Activated CD4-positive, alpha-beta T cell treated with anti-CD3 and anti-CD28 coated beads for 1 hour (primary cell): ENCODE measurements around the gene YIPF1.
"Not testable (repeated sequence)": the region's sequence is repeated elsewhere in the genome, so short reads cannot be mapped to it uniquely, and the experiment has no call there.

Source experiments
- DNase-seq: peaks from one replicate; pipeline ENCODE4 v3.0.0-alpha.2; 2020

The YIPF1 gene

DNA sequence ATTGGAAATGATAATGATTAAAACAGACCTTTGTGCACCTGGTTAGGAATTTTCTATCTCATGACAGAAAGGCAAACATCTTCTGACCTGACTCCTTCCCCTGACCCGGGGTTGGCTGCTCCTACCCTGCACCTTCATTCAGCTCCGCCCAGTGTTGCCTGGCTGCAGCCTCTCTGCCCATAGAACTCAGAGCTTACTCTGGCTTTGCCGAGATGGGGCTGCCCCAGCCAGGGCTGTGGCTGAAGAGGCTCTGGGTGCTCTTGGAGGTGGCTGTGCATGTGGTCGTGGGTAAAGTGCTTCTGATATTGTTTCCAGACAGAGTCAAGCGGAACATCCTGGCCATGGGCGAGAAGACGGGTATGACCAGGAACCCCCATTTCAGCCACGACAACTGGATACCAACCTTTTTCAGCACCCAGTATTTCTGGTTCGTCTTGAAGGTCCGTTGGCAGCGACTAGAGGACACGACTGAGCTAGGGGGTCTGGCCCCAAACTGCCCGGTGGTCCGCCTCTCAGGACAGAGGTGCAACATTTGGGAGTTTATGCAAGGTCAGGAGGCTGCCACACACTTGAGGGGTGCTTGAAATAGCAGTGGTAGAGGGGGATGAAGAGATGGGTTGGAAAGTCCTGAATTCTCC lies 4.5 kb upstream of the YIPF1 start, which contains the start of gene DIO1:
DIO1 (plus strand) TSS at position 189 of the 638 bp plus-strand sequence; CDS start at position 213, 24 bp downstream.
- DNase-seq, result no peak

DNA sequence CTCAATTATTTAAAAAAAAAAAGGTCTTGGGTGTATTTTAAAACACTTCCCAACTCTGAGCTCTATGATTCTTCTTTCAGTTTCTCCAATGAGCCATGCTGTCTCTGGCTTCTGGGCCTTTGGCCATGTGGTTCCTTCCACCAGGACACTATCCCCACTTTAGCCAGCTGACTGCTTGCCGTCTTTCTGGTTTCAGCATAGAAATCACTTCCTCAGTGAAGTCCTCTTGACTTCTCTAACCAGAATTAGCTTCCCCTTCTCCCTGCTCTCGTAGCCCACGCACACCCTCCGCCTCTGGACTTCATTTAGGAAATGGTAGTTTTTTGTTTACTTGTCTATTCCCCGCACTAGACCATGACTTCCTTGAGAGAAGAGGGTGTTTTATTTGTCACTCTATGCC lies 3.3 kb upstream of the YIPF1 start:
- DNase-seq, result no peak

DNA sequence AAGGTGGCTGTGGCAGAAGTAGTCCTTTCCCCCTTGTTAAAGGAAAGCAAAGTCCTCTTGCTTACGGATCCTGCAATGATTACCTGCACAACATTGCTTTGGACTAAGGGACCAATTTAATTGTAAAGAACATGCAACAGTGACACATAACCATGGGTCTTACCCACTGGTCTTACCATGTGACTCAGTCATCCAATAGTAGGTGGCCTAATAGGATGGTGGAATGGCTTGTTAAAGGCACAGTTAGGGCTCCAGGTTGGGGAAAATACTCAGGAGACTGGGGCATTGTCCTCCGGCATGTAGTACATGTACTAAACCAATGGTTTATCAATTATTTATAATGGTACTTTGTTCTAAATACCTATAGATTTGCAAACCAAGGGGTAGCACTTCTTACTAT lies 2.1 kb upstream of the YIPF1 start:
- DNase-seq, result no peak

DNA sequence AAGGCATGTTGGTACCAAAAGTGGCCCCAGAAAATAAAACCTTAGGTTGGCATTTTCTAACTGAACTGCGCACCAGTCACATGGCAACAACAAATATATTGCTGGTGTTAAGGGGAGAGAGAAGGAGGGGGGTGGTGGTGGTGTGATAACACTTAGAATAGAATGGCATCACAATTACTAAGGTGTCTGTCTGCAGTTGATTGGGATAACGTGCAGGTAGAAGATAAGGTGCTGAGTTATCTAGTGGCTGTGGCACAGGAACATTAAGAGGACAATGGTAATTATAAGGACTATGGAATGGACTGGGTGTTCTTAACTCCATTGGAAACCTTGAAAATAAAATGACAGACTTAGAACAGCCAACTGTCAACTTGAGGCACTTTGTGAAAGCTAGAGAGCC lies 1.4 kb upstream of the YIPF1 start:
- no peak for DNase-seq

DNA sequence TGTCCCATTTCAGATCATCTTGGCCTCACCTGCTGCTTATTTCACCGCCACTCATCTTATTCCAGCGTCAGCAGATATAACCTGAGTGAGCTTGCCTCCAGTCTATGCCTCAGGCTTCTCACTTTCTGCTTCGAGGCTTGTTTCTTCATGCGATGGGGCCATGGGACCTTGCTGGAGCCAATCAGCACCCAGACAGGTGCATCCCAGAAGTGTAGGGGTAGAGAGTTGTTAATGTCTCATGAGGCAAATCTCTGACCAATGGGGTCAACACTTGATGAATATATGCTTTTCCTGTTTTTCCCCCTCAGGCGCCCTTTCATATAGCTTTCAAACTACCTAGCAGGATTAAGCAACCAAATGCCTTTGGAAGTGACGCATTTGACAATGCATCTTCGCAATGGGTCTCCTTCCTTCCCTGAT lies 935 bp upstream of the YIPF1 start:
- no peak for DNase-seq

DNA sequence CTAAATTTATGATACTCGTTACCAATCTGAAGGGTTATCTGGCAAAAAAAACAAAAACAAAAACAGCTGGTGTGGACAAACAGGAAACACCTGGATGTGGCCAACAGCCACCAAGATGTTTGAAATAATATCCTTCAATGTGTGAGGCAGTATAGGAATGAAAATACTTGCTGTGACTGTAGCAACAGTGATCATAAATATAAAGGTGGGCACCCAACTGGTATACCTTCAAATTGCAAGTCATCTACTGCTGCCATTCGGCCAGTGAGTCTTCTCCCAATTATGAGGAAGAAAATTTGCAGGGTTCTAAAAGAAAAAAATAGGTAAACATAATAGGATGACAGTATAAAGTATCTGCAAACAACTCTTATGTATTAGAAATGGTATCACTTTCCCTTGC lies 916 bp downstream of the YIPF1 start:
- DNase-seq, result no peak

DNA sequence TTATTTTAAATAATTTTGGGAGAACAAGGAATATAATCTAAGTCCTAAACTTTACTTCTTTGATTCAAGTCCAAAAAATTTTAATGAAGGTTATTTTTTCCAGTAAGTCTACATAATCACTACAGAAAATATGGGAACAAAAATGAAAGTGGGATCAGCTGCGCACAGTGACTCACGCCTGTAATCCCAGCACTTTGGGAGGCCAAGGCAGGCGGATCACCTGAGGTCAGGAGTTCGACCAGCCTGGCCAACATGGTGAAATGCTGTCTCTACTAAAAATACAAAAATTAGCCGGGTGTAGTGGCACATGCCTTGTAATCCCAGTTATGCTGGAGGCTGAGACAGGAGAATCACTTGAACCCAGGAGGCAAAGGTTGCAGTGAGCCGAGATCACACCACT lies 6.0 kb downstream of the YIPF1 start:
- DNase-seq, result not testable (repeated sequence)

DNA sequence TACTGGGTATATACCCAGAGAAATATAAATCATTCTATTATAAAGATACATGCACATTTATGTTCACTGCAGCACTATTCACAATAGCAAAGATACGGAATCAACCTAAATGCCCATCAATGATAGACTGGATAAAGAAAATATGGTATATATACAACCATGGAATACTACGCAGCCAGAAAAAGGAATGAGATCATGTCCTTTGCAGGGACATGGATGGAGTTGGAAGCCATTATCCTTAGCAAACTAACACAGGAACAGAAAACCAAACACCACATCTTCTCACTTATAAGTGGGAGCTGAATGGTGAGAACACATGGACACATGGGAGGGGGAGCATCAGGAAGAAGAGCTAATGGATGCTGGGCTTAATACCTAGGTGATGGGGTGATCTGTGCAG lies 7.7 kb downstream of the YIPF1 start:
- not testable (repeated sequence) for DNase-seq

DNA sequence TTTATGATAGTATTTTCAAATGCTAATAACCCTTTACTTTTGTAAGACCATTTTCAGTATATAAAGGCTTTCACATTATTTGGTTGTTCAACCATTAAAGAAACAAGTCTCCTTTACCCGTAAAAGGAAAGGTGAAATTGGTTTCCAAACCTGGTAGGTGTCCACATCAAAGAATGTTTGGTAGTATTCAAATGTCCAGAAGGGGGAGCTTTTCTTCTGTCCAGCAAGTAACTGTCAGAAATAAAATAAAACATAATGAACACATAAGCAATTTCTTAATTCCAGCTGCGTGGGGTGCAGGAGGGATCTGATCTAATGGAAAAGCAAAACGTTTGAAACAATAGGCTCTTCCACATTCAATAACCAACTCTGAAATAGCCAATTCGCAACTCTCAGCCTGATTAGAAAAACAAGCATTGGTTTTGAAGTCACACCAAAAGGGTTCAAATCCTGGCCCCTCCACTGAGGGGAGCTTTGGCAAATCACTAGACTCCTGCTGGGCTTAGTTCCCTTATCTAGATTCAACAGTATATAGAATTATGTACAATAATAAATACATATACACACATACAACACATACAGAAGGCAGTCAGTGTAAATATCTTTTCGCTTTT lies 11.0 kb downstream of the YIPF1 start:
- no peak for DNase-seq

DNA sequence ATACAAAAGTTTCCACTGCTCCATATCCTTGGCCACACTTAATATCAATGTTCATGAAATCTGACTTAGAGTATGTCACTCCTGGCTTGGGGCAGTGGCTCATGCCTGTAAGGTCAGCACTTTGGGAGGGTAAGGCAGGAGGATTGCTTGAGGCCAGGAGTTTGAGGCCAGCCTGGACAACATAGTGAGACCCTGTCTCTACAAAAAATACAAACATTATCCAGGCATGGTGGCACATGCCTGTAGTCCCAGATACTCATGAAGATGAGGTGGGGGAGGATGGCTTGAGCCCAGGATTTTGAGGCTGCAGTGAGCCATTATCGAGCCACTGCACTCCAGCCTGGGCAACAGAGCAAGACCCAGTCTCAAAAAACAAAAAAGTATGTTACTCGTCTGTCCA lies 14.4 kb downstream of the YIPF1 start:
- DNase-seq, result not testable (repeated sequence)

DNA sequence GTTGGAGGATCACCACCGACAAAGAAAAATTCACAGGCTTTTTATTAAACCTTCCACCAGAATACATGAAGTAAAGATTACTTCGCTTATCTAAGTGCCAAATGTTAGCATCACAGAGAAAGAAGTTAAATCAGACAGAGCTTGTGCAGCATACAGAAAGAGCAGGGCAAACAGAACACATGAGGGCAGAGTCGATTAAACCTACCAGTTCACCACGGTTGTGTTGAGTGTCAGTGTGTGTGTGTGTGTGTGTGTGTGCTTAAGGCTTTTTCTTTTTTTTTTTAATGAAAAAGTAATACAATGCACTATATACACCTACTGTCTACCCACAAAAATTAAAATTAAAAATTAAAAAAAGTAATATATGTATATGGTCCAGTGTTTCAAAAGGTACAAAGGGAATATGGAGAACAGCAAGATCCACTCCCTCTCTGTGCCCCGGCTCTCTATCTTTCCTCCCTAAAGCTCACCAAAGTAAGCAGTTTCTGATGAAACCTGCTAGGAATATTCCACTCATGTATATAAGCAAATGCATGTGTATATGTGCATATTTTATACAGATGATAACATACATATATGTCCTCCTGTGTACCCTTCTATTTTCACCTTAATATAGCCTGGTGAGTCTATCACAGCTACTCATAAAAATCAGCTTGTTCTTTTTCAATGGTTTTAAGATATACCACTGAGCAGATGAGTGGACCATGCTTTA lies 17.7 kb downstream of the YIPF1 start:
- no peak for DNase-seq

DNA sequence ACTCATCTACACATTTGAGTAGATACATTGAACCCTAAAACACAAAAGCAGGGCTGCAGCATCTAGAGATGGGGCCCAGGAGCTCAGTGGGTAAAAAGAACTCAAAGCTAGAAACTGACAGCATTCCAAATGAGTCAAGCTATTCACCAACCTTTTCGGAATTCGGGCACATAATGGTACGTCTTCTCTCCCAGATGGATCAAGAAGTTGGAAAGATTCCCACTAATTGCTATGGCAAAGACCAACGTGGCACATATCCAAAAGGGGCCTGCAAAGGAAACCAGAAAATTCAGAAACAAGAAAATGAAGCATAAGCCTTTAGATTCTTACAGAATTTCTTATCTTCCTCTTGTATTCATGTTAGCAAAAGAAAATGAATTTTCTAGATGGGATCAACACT lies 18.4 kb downstream of the YIPF1 start:
- DNase-seq, result no peak

DNA sequence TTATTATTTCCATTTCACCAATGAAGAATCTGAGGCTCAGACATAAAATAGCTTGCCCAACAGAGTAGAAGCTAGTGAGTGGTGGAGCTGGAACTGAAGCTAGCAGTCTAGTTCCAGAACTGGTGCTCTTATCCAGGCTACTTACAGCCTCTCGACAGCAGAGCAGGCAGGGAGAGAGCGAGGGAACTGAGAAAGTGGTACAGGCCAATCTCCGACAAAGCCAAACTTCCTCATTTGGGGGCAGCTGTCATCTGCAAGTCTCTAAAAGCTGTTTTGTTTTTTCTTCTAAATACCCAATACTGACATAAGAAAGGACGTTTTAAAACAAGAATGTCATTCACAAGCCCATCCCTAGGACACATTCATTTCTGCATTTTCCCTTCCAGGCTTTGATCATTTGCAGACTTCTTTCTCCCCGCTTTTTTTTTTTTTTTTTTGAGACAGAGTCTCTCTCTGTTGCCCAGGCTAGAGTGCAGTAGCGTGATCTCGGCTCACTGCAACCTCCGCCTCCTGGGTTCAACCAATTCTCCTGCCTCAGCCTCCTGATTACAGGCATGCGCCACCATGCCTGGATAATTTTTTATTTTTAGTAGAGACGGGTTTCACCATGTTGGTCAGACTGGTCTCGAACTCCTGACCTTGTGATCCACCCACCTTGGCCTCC lies 20.0 kb downstream of the YIPF1 start:
- DNase-seq, result no peak

DNA sequence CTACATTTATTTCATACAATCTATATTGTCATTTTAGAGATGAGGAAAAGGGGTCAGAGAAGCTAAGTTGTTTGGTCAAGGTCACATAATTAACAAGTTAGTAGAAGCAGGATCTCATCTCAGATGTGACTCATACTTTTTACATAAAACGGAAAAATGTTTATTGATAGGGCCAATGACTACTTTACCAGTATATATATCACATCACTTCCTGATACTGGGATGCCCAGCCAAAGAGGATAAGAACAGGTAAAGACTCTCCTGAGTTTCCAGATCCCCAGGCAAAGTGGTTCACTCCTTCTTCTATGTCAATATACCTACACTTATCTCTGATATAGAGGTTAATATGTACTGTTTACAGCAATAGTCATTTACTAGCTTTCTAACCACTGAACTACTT lies 21.0 kb downstream of the YIPF1 start:
- no peak for DNase-seq

DNA sequence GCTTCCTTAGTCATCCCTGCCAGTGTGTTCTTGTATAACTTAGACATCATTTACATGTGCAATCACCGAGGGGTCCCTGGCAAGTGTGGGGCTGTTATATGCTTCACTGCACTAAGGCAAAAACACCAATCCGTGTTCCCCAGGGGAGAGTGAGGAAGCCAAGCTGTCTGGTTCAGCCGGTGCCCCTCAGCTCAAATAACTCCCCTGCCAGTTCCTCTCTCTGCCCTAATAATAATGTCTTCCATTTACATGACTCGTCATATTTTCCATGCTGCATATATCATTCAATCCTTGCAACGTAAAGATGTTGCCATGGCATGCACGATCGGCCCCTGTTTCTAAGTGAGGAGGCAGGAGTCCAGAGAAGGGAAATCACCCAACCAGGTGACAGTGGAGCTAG lies 27.1 kb downstream of the YIPF1 start:
- no peak for DNase-seq

DNA sequence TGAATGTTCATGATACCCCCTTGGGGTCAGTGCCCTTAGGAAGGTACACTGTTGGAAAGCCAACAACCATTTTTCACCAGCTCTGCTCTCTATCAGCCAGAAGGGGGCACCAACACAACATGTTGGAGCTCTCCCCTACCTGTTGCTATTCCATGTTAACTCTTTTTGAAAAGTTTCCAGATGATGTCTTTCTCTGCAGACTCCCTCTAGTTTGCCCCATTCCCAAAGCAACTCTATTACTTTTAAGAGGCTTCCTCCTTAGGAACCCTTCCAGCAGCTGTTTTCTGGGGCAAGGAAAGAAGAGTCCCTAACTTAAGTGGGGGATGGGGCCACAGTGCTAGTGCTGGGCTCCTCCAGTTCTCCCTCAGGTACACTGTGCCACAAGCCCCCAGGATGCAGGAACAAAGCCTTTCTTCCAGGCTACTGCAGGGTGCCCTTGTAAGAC lies 28.6 kb downstream of the YIPF1 start:
- peak; percentile 26 for DNase-seq

DNA sequence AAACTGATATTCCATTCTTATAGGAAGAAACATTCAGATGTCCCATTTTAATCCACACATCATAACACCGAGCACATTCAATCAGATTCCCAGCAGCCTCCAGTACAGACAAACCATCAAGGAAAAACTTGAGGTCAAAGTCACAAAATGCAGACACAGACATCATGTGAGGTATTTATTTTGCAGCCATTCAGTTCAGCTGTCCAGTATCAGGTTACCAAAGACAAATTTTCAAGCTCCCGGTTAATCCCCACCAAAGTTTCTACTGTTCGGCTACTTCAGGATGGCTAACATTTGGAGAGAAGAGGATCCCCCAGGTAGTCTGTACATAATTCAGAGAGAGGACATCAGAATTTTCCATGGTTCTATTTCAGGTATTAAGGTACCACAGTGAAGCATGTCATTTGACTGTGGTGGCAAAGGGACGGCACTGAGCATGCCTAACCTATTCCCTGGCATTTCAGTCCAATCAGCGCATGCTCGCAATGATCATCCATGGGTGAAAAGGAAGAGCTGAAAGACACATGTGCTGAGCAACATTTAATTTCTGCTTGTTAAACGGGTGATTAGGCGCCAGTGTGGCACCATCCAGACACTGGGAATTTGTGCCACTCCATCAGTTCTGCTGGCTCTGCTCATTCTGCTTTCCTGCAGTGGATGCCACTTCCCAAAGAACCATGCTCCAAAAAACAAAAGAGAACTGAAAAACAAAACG lies 37.9 kb downstream of the YIPF1 start:
- DNase-seq, result no peak

DNA sequence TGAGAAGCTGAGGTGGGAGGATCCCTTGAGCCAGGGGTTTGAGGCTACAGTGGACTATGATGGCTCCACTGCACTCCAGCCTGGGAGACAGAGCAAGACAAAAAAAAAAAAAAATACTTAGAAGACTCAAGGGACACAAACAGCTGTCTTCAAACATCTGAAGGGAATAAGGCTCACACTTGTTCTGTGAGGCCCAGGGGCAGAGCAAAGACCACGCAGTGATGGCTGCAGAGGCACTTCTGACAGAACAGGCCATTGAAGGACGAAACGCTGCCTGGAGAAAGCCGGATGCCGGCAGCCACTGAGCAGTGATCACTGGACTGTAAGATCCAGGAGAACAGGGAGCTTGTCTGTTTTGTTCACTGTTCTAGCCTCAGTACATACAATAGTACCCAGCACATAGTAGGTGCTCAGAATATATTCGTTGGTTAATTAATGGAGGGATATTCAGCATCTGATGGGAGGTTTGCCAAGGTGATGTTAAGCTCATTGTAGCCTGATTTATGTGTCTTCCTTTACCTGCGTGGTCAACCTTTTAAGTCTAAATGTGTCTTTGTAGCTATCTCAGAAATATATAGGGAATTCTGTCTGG lies 39.4 kb downstream of the YIPF1 start:
- no peak for DNase-seq

DNA sequence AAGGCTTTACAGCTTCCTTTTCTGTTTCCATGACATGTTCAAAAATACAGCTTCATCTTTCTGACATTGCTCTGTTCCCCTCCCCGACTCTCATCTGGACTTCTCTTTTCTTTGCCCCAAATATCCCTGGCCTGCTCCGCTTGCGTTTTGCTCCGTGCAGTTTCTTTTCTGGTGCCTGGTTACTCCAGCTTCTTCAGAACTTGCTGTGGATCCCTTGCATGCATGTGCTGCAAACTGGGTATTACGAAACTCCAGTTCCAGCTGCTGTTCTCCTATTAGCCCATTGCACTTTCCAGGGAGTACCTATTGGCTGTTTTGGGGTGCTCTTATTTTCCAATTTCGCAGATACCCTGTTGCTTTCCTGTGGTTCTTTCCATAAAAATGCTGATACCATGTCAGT lies 41.6 kb downstream of the YIPF1 start:
- DNase-seq, result no peak

DNA sequence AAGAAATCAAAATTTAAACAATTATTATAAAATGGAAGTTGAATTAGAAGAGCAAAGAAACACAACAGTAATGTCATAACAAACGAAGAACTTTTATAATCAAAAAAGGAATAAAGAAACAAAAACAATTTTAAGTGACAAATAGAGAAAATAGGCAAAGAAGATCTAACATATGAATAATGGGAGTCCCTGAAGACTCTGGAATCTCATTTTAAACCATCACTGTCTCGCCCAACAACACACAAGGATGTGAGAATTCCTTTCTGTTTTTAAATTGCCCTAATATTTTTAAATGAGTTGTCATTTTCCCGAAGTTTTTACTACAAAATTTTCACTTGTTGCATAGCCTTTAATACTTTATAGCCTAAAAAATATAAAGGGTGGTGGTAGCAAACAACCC lies 47.2 kb downstream of the YIPF1 start:
- DNase-seq, result no peak

DNA sequence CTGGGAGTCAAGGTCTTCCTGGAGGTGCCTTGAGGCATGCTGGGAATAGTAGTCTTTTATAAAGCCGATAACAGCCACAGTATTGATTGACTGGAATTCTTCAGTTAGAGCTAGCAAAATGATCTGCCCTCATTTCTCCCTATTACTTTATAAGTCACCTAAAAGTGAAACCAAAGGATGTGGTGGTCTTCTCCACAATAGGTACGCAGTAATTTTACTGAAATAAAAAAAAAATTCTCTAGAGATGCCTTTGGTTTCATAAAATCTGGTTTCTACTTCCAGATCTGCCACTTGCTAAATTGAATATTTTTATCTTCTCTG lies 51.0 kb downstream of the YIPF1 start:
- DNase-seq, result no peak

DNA sequence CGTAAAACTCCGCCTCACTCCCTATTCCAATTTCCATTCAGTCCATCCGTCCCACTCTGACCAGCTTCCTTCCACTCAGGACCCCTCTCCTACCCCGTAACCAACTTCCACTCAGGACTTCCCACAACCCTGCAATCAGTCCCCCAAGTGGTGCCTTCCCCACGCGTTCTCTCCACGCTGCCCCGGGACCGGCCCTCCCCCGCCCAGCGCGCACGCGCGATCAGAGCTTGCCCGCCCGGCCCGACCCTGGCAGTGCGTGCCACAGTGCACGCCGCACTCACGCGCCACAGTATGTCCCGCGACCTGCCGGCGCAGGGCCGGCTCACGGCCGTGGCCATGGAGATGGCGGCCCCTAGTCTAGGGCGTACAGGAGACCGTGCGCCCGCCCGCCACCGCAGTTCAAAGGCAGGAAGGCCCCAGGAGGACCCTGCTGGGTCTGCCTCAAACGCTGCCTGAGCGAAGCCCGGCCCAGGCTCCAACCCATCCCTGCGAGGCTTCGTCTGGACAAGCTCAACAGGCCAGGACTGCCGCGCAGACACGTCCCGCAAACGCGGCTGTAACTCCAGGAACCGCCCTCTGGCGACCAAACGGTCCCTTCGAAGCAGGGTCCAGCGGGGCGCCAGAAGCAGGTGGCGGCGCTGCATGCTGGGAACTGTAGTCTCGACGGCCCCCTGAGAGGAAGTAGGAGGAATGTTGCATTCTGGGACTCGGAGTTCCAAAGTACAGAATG lies 51.5 kb downstream of the YIPF1 start, which contains the start of gene NDC1:
NDC1 (minus strand) TSS at position 373 of the 730 bp plus-strand sequence; CDS start at position 338, 35 bp downstream.
- peak; percentile 82 for DNase-seq
